ENCODE data around the gene DOCK4. TPM values are rescaled to one million over a fixed set of nuclear protein-coding genes. Genes with fewer than 3 reads are reported as not detected.

Gene DOCK4
- total RNA-seq, 1 experiment from 2014 or later: 20.4 TPM

DNA sequence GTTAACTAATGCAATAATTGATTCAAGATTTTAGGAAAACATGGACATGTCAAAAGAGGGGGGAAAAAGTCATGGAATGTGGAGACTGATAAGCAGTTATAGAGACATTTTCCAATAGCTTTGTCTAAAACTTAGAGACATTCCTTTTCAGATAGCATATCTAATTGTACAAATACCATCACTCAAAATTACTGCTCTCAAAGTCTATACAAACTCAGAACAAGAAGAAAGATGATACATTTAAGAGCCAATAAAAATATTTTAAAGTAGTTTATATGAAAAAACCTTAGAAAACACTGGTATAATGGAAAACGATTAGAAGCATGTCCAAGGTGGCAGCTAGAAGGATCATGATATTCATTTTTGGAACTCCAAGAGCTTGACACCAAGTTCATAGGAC is 146.5 kb downstream of the DOCK4 start:
- ChIA-PET POLR2A (interaction anchor here (0.7 kb wide), 1 partner anchor 105 kb away, joined by 6 read pairs; no protein-coding TSS in a partner anchor), CTCF (interaction anchor here (0.6 kb wide), 1 partner anchor 181 kb away, joined by 3 read pairs; no protein-coding TSS in a partner anchor)
- Mint-ChIP-seq H3K27ac (no peak overlapping the region), H3K9me3 (0 out of 2 replicates have a peak, but pooled peaks cover 3% of the 10 kb centered on the region), H3K4me1 (peaks cover 20% of the 10 kb centered on the region), H3K36me3 (no peaks in the 10 kb centered on the region), H3K4me3 (no peak overlapping the region), H3K27me3 (ENCODE audit: low read depth) (no peaks in the 10 kb centered on the region)
- DNase-seq (ENCODE audit: low spot score) (no peak), ATAC-seq (no peak)
- TF ChIP-seq USF2 (CRISPR knock-in tag; IDR thresholded peaks at IDR 0.05) (no peak), EMX1 (CRISPR knock-in tag; IDR thresholded peaks at IDR 0.05) (no peak), RORB (CRISPR knock-in tag; IDR thresholded peaks at IDR 0.05) (no peak), TEAD1 (CRISPR knock-in tag; IDR thresholded peaks at IDR 0.05) (no peak), OVOL2 (CRISPR knock-in tag; IDR thresholded peaks at IDR 0.05; ENCODE audit: borderline replicate concordance) (no peak), IRF1 (CRISPR knock-in tag; IDR thresholded peaks at IDR 0.05) (no peak), ETV6 (CRISPR knock-in tag; IDR thresholded peaks at IDR 0.05) (no peak), GABPB1 (CRISPR knock-in tag; IDR thresholded peaks at IDR 0.05) (no peak)

DNA sequence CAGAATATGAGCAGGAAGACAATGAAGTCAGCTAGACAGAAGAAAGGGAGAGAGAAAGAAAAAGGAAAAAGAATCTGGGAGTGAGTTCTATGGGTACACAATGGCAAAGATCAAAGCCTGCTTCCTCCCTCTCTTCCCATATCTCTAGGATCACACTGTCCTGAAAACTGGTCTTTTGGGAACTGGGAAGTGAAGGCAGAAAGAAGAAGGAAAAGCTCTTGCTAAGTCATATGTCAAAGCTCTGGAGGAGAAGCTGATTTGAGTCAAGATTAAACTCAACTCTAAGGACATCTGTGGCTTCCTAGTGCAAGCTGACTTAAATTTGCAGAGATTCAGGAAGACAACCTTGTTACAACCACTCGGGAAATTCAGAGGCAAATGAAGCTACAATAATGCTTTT is 147.5 kb downstream of the DOCK4 start:
- DNase-seq (ENCODE audit: low spot score) (no peak), ATAC-seq (no peak)
- Mint-ChIP-seq H3K36me3 (no peaks in the 10 kb centered on the region), H3K27ac (no peak overlapping the region; the same call in 1 of the 2 replicates), H3K9me3 (0 out of 2 replicates have a peak, but pooled peaks cover 3% of the 10 kb centered on the region), H3K4me3 (no peak overlapping the region), H3K4me1 (peaks cover 21% of the 10 kb centered on the region), H3K27me3 (ENCODE audit: low read depth) (no peaks in the 10 kb centered on the region)
- TF ChIP-seq SMAD4 (CRISPR knock-in tag; IDR thresholded peaks at IDR 0.05) (no peak), SP1 (CRISPR knock-in tag; conservative IDR thresholded peaks at IDR 0.05) (no peak), TEAD4 (CRISPR knock-in tag; IDR thresholded peaks at IDR 0.05) (no peak), ATF6 (CRISPR knock-in tag; IDR thresholded peaks at IDR 0.05) (no peak), ZNF317 (CRISPR knock-in tag; IDR thresholded peaks at IDR 0.05; ENCODE audit: borderline replicate concordance, low read depth) (no peak), JAZF1 (CRISPR knock-in tag; IDR thresholded peaks at IDR 0.05) (no peak), TP53 (CRISPR knock-in tag; IDR thresholded peaks at IDR 0.05) (no peak), CREB1 (CRISPR knock-in tag; IDR thresholded peaks at IDR 0.05) (no peak)
- TF ChIP-seq, protein P1, sequence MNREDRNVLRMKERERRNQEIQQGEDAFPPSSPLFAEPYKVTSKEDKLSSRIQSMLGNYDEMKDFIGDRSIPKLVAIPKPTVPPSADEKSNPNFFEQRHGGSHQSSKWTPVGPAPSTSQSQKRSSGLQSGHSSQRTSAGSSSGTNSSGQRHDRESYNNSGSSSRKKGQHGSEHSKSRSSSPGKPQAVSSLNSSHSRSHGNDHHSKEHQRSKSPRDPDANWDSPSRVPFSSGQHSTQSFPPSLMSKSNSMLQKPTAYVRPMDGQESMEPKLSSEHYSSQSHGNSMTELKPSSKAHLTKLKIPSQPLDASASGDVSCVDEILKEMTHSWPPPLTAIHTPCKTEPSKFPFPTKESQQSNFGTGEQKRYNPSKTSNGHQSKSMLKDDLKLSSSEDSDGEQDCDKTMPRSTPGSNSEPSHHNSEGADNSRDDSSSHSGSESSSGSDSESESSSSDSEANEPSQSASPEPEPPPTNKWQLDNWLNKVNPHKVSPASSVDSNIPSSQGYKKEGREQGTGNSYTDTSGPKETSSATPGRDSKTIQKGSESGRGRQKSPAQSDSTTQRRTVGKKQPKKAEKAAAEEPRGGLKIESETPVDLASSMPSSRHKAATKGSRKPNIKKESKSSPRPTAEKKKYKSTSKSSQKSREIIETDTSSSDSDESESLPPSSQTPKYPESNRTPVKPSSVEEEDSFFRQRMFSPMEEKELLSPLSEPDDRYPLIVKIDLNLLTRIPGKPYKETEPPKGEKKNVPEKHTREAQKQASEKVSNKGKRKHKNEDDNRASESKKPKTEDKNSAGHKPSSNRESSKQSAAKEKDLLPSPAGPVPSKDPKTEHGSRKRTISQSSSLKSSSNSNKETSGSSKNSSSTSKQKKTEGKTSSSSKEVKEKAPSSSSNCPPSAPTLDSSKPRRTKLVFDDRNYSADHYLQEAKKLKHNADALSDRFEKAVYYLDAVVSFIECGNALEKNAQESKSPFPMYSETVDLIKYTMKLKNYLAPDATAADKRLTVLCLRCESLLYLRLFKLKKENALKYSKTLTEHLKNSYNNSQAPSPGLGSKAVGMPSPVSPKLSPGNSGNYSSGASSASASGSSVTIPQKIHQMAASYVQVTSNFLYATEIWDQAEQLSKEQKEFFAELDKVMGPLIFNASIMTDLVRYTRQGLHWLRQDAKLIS (CRISPR knock-in tag; IDR thresholded peaks at IDR 0.05; ENCODE audit: borderline replicate concordance): no peak
- ChIA-PET POLR2A (interaction anchor here (0.7 kb wide), 1 partner anchor 104 kb away, joined by 6 read pairs; no protein-coding TSS in a partner anchor), CTCF (interaction anchor here (0.6 kb wide), 1 partner anchor 180 kb away, joined by 3 read pairs; no protein-coding TSS in a partner anchor)
